ENCODE results near the gene NBL1.
A peak's percentile ranks its signal among the peaks of the same experiment; 100 is the strongest.

NBL1 gene

GRCh38 chr1:19643602-19644394, at the start of gene NBL1:
TSS of gene NBL1 (plus strand) at chr1:19644311. CDS start at chr1:19655031, 10,720 bp downstream.
- peak; percentile 68 for DNase-seq (ENCODE audit: low spot score)

DNA sequence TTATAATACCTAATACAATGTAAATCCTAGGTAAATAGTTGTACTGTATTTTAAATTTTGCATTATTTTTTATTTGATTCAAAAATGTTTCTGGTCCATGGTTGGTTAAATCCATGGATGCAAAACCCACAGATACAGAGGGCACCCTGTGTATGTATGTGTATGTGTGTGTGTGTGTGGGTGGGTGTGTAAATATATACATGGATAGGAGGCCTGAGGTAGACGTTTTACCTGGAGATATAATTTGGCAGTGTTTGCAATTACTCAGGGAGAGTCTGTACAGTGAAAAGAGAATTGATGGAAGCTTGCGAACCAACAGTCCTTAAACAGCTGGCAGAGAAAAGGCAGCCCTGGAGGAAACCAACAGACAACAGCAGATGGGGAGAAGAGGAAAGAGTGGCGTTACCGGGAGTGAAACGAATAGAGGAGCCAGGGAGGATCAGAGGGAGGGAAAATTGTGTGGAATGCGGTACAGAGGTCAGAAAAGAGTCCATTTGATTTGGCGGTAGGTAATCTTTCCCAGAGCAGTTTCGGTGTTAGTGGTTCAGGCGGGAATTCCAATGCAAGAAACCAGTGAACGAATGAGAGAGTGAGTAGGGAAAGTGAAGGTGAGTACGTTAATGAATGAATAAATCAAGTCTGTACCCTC, 47.9 kb upstream of the NBL1 start:
- DNase-seq (ENCODE audit: low spot score) = no peak

DNA sequence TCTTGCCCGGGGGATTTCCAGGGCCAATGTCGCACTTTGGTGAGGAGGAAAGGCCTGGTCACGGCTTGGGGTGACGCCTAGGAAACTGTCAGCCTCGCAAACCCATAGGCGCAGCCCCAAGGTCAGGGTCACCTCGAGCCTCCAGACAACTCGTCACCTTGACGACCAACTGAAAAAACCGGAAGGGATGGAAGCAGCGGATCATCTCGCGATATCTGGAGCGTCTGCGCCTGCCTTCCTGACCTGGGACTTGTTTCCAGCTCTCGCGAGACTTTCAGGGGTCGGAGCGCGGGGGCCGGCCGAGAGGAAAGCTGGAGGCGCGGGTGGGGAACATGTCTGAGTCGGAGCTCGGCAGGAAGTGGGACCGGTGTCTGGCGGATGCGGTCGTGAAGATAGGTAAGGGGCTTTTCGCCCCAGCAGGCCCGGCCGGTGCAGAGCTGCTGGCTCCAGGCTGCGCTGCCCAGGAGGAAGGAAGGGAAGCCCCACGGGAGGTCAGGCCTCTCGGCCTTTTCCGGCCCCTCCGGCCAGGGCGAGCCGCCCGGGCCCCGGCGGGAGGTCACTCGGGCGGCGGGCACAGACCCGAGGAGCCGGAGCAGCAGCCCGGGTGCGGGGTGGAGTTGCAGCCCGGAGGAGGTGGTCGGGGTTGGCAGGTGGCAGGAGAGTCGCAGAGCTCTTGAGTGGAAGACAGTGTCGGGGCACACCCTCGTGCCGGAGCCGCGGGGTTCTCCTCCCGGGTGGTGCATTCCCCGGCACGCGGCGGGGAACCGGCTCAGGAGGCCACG, 47.2 kb upstream of the NBL1 start:
- DNase-seq (ENCODE audit: low spot score) = peak; percentile 99

DNA sequence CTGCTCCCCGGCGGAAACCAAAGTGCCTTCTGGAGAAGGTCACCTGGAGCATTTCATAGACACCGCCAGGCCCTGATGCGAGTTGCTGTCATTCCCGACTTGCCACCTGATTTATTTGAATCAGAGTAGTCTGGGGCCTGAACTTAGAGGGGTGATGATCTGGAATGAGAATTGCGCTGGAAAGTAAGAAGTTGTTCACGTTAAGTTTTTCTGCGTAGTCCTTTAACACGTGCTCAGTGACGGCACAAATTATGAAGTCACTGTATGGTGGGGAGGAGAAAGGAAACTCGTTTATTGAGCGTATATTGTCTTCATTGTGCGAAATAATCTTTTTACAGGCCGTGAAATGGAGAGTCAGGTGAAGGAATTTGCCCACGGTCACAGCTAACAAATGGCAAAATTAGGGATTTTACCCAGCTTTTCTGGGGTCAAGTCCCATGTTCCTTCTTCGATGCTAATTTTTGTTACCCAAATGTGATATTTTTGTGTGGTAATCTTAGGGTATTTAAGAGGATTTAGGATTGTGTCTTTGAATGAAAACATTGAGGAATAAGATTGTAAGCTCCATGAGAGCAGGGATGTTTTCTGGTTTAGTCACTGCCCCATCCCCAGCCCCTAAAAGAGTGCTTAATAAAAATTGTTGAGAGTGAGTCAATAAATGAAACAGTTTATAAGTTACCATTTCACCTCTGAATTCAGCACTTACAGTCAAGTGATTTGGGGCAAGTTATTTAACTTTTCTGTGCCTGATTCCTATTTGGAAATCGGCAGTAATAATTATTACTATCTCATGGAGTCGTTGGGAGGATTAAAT, 46.4 kb upstream of the NBL1 start:
- peak; percentile 27 for DNase-seq (ENCODE audit: low spot score)

DNA sequence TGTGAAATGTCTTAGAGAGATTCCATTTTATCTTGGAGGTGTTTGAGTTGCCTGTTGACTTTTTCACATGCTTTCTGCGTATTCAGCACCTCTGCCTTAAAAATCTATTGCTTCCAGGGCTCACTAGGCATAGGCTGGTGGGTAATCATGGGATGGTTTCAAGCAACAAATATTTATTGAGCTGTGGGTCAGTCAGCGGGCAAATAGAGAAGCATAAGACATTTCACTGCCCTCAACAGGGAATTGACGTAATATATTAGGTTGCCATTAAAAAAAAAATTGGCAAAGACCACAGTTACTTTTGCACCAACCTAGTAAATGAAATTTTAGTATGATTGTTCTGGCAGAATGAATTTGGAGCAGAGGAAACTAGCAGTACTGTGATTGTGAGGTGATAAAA, 44.3 kb upstream of the NBL1 start:
- no peak for DNase-seq (ENCODE audit: low spot score)

DNA sequence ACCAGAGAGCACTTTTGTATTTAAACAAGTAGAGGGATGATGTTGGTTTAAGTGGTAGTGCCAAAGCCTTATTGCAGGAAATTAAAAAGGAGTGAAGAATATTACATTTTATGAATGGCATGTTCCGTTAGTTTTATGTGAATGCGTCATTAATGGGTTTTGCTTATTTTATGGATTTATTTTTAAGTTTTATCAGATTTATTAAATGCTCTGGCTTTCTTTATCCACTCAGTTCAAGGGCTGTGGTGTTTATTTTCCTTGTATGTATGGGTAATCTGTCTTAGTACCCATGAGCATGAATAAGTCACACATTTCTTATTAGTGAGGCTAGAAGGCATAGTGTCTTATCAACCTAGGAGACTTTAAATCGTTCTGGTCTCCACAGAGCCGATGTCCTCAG, 41.6 kb upstream of the NBL1 start:
- DNase-seq (ENCODE audit: low spot score) = no peak

DNA sequence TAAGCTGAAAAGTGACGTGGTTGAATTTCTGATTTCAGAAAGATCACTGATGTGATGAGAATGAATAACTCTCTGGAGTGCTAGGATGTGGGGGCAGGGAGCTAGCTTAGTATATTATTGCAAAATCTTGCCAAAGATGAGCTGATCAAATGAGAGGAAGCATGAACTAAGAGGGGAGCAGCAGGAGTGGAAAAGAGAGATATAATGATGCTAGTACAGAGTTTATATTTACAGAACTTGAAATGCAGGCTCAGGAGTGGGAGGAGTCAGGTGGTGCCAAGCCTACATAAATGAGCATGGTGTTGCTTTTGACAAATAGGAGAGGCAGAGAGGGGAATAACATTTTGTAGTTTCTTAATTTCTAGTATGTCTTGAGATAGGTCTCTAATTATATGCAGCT, 38.1 kb upstream of the NBL1 start:
- DNase-seq (ENCODE audit: low spot score) = no peak

DNA sequence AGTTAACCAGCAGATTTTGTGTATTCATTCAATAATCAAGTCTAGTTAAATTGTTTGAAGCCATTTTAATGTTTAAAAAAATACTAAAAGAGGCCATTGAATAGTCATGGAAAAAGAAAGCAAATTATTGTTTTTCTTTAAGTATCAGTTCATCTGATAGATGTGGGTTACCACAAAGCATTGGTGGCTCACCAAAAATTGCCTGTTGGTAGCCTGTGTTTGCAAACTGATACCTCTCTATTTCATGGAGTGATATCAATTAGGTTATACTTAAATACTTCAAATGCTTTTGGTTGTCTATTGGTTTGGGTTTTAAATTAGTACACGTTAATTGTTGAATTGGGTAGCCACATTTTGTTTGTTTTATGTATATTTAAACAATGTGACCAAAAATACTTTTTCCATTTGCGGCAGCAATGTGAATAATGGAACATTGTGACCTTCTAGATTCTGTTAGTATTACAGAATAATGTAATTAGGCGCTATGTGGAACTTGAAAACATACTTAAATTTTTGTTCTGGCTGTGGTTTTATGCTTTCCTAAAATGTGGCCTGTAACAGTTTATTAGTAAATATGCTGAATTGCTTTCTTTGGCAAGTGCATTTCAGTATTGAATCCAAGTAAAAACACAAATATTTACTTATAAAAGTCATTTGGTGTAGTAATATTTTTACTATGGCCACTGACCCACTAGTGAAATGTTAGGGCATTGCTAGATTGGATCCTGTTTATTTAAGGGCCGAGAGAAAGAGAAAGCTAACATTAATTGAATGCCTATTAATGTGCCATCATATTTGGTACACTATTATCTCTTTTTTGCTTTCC, 37.1 kb upstream of the NBL1 start:
- no peak for DNase-seq (ENCODE audit: low spot score)

- DNase-seq (ENCODE audit: low spot score) = no peak
Observed at GRCh38 chr1:19608232-19608631, 35.9 kb upstream of the NBL1 start.

- DNase-seq (ENCODE audit: low spot score) = no peak
Observed at GRCh38 chr1:19610282-19610981, 33.7 kb upstream of the NBL1 start.

- no peak for DNase-seq (ENCODE audit: low spot score)
Observed at GRCh38 chr1:19612530-19612929, 31.6 kb upstream of the NBL1 start.

- no peak for DNase-seq (ENCODE audit: low spot score)
Observed at GRCh38 chr1:19613171-19613703, 30.9 kb upstream of the NBL1 start.

- DNase-seq (ENCODE audit: low spot score) = no peak
Observed at GRCh38 chr1:19615438-19615837, 28.7 kb upstream of the NBL1 start.

- DNase-seq (ENCODE audit: low spot score) = peak; percentile 42
Observed at GRCh38 chr1:19616489-19616888, 27.6 kb upstream of the NBL1 start.

- no peak for DNase-seq (ENCODE audit: low spot score)
Observed at GRCh38 chr1:19617376-19617775, 26.7 kb upstream of the NBL1 start.

- DNase-seq (ENCODE audit: low spot score) = no peak
Observed at GRCh38 chr1:19618428-19618827, 25.7 kb upstream of the NBL1 start.

- no peak for DNase-seq (ENCODE audit: low spot score)
Observed at GRCh38 chr1:19619697-19620384, 24.3 kb upstream of the NBL1 start.

DNA sequence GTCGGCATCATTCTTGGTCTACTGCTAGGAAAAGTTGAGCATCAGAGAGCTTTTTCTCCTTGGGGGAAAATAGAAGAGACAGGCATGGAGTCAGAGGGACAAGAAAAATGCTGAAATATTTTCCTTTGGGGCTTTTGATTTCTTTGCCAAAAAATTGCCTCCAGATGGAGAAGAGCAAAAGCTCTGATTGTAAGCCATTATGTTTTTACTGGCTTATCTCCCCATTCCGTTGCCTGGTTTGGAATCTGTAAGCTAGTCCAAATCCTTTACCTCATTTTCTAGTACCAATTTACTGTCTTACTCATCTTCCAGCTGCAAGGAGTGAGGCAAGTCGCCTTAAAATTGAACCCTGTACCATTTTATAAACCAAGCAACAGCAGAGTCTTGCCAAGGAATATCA, 23.3 kb upstream of the NBL1 start:
- no peak for DNase-seq (ENCODE audit: low spot score)

GRCh38 chr1:19621274-19621950, 22.7 kb upstream of the NBL1 start:
- no peak for DNase-seq (ENCODE audit: low spot score)

All from LoVo (cell line).